Panc1 (cell line): ENCODE measurements around the gene SNX1. TPM values are rescaled to one million over a fixed set of nuclear protein-coding genes. Genes with fewer than 3 reads are reported as not detected.

Experiments
- ATAC-seq: fragments of 200-7000 bp; cut with Tn5 transposase; 2 replicates; pipeline ENCODE4 v1.9.1; 2020; ENCODE audit warnings: mild to moderate bottlenecking, moderate library complexity
- BruUV-seq: library from RNA; stranded (reverse); fragments of 400-500 nt; replicated peaks from 2 replicates; lab custom pipeline; 2021; lab: Mats Ljungman, UMichigan
- CTCF ChIA-PET: fragments of 300-600 bp; sonication (Branson Sonifier 250); formaldehyde crosslinking; loops from one replicate; lab custom pipeline; 2022; ENCODE audit warnings: antibody characterized with exemption; lab: Charles Lee
- POLR2A ChIA-PET: fragments of 300-600 bp; sonication (Branson Sonifier 250); formaldehyde crosslinking; loops from one replicate; lab custom pipeline; 2022; ENCODE audit warnings: antibody characterized with exemption; lab: Charles Lee
- DNase-seq: peaks from one replicate; pipeline ENCODE4 v3.0.0-alpha.2; 2010; ENCODE audit warnings: low read depth, low spot score
- H3K27ac ChIP-seq: 2 replicates; pipeline ENCODE4 v1.5.1; 2011; ENCODE audit warnings: mild to moderate bottlenecking, low read length, inconsistent platforms
- H3K27me3 ChIP-seq: fragments of 200-500 bp; sonication (Bioruptor generic); 2 replicates; pipeline ENCODE4 v1.6.0; 2014; ENCODE audit warnings: low read length, inconsistent platforms; ENCODE audit not compliant: control insufficient read depth, insufficient read depth
- H3K36me3 ChIP-seq: fragments of 200-500 bp; sonication (Bioruptor generic); 2 replicates; pipeline ENCODE4 v1.5.1; 2014; ENCODE audit warnings: inconsistent platforms, mild to moderate bottlenecking, low read length, moderate library complexity; ENCODE audit not compliant: control insufficient read depth, insufficient read depth
- H3K4me1 ChIP-seq: 2 replicates; pipeline ENCODE4 v1.5.1; 2011; ENCODE audit warnings: inconsistent platforms, mild to moderate bottlenecking, low read length, moderate library complexity; ENCODE audit not compliant: control insufficient read depth, insufficient read depth
- H3K4me3 ChIP-seq, 2 experiments: 2 replicates each; pipeline ENCODE4 v1.5.1; 2011 to 2012; ENCODE audit warnings: low read depth in 2 of 2, low read length in 2 of 2, mild to moderate bottlenecking in 2 of 2, inconsistent platforms in 1 of 2, moderate library complexity in 1 of 2
- H3K9me3 ChIP-seq: fragments of 200-500 bp; sonication (Bioruptor generic); 2 replicates; pipeline ENCODE4 v1.5.1; 2014; ENCODE audit warnings: low read depth, mild to moderate bottlenecking, inconsistent platforms, low read length, moderate library complexity; ENCODE audit not compliant: control insufficient read depth, insufficient read depth
- CTCF ChIP-seq: fragments of 450-650 bp; IDR thresholded peaks from 2 replicates; pipeline ENCODE4 v1.5.1; 2017; ENCODE audit warnings: mild to moderate bottlenecking
- POLR2AphosphoS5 ChIP-seq: IDR thresholded peaks from 2 replicates; pipeline ENCODE4 v1.6.1; 2012; ENCODE audit warnings: mild to moderate bottlenecking, low read depth, low read length, moderate library complexity
- SIN3A ChIP-seq: IDR thresholded peaks from 2 replicates; pipeline ENCODE4 v1.6.1; 2012; ENCODE audit warnings: low read depth, mild to moderate bottlenecking, low read length, moderate library complexity, borderline replicate concordance; ENCODE audit not compliant: insufficient read depth
- TCF7L2 ChIP-seq: IDR thresholded peaks from 2 replicates; pipeline ENCODE4 v1.6.1; 2011; ENCODE audit warnings: mild to moderate bottlenecking, low read depth, low read length, inconsistent platforms
- in situ Hi-C: cut with HindIII; loops from 2 replicates; pipeline ENCODE4 v1.10.0; 2016; ENCODE audit warnings: low sequenced_read_pairs, low pct_unique_long_range_greater_than_20kb
- intact Hi-C: fragments of 100-400 bp; cut with micrococcal nuclease; formaldehyde crosslinking; loops from one replicate; pipeline ENCODE4 v1.10.0; 2022; ENCODE audit not compliant: unreplicated experiment
- total RNA-seq: library from RNA; stranded (reverse); gene quantifications from one replicate; pipeline ENCODE4 v1.2.1, GENCODE V29; 2021; ENCODE audit not compliant: unreplicated experiment
- TF ChIP-seq, protein P1 (sequence below), 2 experiments: IDR thresholded peaks; 2 replicates each; pipeline ENCODE4 v1.6.1; 2011 to 2012; ENCODE audit warnings: low read depth in 2 of 2, control low read depth in 1 of 2, low read length in 1 of 2, mild to moderate bottlenecking in 1 of 2, moderate library complexity in 1 of 2; ENCODE audit not compliant: insufficient read depth in 1 of 2

SNX1 gene
- total RNA-seq, 1 experiment from 2014 or later = 96.2 TPM

DNA sequence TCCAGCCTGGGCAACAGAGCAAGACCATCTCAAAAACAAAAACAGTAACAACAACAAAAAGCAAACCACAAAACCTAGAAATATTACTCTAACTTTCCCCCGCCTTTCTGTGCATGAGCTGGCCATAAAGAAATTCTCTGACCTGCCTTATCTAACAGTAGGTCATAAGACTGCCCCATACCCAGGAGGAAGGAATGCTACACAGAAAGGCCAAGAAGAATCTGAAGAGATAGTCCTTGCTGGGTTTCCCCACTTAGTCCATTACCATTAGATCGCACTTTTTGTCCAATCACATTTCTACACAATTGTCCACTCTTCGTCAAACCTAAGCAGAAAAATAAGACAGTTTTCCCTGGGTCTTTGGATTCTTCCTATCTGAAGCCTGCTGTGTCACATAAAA is 25.7 kb upstream of the SNX1 start:
- ATAC-seq (no peak), DNase-seq (no peak)
- peaks cover 25% of the 10 kb centered on the region for H3K4me1 ChIP-seq
- no peaks in the 10 kb centered on the region for H3K27me3 ChIP-seq
- no peaks in the 10 kb centered on the region for H3K9me3 ChIP-seq
- TF ChIP-seq POLR2AphosphoS5 (no peak), TCF7L2 (no peak), SIN3A (no peak), CTCF (no peak)
- TF ChIP-seq, protein P1, sequence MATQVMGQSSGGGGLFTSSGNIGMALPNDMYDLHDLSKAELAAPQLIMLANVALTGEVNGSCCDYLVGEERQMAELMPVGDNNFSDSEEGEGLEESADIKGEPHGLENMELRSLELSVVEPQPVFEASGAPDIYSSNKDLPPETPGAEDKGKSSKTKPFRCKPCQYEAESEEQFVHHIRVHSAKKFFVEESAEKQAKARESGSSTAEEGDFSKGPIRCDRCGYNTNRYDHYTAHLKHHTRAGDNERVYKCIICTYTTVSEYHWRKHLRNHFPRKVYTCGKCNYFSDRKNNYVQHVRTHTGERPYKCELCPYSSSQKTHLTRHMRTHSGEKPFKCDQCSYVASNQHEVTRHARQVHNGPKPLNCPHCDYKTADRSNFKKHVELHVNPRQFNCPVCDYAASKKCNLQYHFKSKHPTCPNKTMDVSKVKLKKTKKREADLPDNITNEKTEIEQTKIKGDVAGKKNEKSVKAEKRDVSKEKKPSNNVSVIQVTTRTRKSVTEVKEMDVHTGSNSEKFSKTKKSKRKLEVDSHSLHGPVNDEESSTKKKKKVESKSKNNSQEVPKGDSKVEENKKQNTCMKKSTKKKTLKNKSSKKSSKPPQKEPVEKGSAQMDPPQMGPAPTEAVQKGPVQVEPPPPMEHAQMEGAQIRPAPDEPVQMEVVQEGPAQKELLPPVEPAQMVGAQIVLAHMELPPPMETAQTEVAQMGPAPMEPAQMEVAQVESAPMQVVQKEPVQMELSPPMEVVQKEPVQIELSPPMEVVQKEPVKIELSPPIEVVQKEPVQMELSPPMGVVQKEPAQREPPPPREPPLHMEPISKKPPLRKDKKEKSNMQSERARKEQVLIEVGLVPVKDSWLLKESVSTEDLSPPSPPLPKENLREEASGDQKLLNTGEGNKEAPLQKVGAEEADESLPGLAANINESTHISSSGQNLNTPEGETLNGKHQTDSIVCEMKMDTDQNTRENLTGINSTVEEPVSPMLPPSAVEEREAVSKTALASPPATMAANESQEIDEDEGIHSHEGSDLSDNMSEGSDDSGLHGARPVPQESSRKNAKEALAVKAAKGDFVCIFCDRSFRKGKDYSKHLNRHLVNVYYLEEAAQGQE (IDR thresholded peaks at IDR 0.05; ENCODE audit: insufficient read depth in 1 of 2, low read depth in 2 of 2, low read length in 1 of 2) = no peak
- ChIA-PET CTCF (interaction anchor here (3.5 kb wide), 1 partner anchor 318 kb away, joined by 17 read pairs; no protein-coding TSS in a partner anchor), POLR2A (no interaction called here)
- in situ Hi-C loops = no loop called here
- BruUV-seq = no TSS peak
- no peaks in the 10 kb centered on the region; the same call in 1 of the 2 replicates for H3K36me3 ChIP-seq
- no peak overlapping the region for H3K4me3 ChIP-seq
- intact Hi-C loops = no loop called here
- H3K27ac ChIP-seq = no peak overlapping the region; the same call in none of the 2 replicates

DNA sequence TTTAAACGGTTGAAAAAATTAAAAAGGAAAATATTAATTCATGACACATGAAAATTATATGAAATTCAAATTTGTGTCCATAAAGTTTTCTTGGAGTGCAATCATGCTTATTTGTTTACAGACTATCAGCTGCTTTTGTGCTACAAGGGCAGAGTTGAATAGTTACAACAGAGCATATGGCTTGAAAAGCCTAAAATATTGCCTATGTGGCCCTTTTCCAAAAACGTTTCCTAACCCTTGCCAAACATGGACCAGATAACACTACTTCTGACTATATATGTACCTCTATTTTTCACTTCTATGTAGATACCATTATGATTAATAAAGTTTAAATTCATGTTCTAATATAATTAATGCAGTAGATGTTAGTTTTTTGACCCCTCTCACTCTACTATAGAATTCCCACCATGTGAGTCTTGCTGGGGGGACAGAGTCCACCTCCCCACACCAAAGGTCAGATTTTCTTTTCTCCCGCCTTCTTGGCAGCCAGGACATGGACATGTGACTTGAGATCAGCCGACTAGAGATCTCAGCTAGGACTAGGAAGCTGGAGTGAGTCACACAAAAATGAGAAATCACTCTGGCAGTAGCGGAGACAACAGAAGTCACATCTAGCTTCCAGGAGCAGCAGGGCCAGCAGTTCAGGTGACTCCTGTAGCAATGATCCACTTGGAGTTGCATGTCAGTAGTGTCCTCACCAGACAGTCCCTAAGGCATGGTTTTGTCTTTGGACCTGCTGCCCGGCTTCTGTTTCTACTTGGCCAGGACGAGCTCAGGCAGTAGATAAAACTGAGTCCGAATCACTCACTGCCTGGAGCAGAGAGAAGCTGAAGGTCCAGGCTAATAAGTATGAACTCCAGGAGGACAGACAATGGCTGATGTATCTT is 24.6 kb upstream of the SNX1 start:
- CTCF ChIA-PET = interaction anchor here (0.6 to 0.8 kb wide), 3 partner anchors 138 to 461 kb away, joined by 3 to 12 read pairs (median 4); no protein-coding TSS in a partner anchor

More for the DNA sequence above, 24.6 kb upstream of the SNX1 start:
- in situ Hi-C loops (no loop called here), intact Hi-C loops (no loop called here)
- TF ChIP-seq CTCF (no peak), POLR2AphosphoS5 (no peak), SIN3A (no peak), TCF7L2 (no peak)
- TF ChIP-seq, protein P1 (IDR thresholded peaks at IDR 0.05; ENCODE audit: insufficient read depth in 1 of 2, low read depth in 2 of 2, low read length in 1 of 2) = no peak
- Histone ChIP-seq H3K36me3 (no peaks in the 10 kb centered on the region; the same call in 1 of the 2 replicates), H3K4me3 (no peak overlapping the region), H3K27ac (peak overlapping the region; percentile 57), H3K4me1 (peaks cover 25% of the 10 kb centered on the region), H3K27me3 (no peaks in the 10 kb centered on the region), H3K9me3 (no peaks in the 10 kb centered on the region)
- DNase-seq = peak; percentile 76
- no TSS peak for BruUV-seq
- ATAC-seq = peak; percentile 31; the same call in 1 of the 2 replicates
- POLR2A ChIA-PET = no interaction called here
